Fibroblast of pulmonary artery (primary cell): ENCODE measurements around the gene CD40LG.
A peak's percentile ranks its signal among the peaks of the same experiment; 100 is the strongest.

ENCODE experiments used
- DNase-seq: peaks from one replicate; pipeline ENCODE4 v3.0.0-alpha.2; 2010; ENCODE audit warnings: low read depth
- H3K4me3 ChIP-seq: replicated peaks from 2 replicates; pipeline ENCODE4 v1.5.1; 2011; ENCODE audit warnings: low read depth, mild to moderate bottlenecking, control low read depth, low read length, moderate library complexity
- CTCF ChIP-seq: IDR thresholded peaks from 2 replicates; pipeline ENCODE4 v1.5.1; 2011; ENCODE audit warnings: mild to moderate bottlenecking, control low read depth, low read length, inconsistent platforms; ENCODE audit errors: missing control alignments

CD40LG gene

DNA sequence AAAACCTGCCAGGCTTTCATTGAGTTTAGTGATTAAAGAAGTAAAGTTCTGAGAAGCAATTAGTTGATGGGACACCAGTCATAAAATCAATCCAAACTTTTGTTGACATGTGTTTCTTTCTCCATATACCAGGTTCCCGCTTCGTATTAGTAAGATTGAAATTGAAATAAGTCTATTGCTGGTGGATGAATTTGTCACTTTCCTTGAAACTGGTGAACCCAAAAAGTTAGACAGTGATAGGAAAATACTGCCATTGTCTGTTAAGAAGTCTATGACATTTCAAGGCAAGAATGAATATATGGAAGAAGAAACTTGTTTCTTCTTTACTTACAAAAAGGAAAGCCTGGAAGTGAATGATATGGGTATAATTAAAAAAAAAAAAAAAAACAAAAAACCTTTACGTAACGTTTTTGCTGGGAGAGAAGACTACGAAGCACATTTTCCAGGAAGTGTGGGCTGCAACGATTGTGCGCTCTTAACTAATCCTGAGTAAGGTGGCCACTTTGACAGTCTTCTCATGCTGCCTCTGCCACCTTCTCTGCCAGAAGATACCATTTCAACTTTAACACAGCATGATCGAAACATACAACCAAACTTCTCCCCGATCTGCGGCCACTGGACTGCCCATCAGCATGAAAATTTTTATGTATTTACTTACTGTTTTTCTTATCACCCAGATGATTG, at the start of gene CD40LG:
CD40LG (plus strand) TSS at position 482 of the 684 bp plus-strand sequence; CDS start at position 573, 91 bp downstream.
- no peak for DNase-seq
- H3K4me3 ChIP-seq: no peak within 1 kb of the TSS

DNA sequence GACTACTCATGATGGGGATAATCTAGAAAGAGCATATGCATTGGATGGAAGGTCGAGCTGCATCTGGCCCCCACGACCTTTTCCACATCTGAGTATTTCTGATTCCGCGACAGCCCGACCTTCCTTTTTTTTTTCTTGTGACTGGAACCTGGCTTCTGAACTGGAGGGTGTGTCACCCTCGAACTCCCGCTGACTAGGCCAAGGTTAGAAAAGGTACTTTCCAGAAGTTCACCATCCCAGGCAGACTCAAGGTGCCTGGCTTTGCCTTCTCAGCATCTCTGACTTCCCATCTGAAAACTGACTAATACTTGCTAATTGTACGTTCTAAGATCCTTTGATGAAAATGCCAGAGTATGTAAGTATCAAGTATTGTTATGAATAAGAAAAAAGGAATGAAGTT, 49.3 kb upstream of the CD40LG start:
- H3K4me3 ChIP-seq: no peak overlapping the region
- no peak for DNase-seq
- no peak for TF ChIP-seq CTCF

More for the DNA sequence above, at the start of gene CD40LG:
- no peak for TF ChIP-seq CTCF

GRCh38 chrX:136600059-136600458, 47.9 kb upstream of the CD40LG start:
- H3K4me3 ChIP-seq: no peak overlapping the region
- TF ChIP-seq CTCF: no peak
- no peak for DNase-seq

DNA sequence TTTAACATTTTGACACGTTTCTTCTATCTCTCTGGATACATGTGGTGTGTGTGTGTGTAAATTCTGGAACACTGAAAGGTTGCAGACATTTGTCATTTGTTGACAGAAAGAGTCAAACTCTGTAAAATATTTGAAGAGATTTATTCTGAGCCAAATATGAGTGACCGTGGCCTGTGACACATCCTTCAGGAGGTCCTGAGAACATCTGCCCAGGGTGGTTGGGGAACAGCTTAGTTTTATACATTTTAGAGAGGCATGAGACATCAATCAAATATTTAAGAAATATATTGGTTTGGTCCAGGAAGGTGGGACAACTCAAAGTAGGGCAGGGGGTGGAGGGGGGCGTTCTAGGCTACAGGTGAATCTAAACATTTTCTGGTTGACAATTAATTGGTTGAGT, 40.7 kb upstream of the CD40LG start:
- no peak for DNase-seq

GRCh38 chrX:136608295-136608933, 39.5 kb upstream of the CD40LG start:
- TF ChIP-seq CTCF: peak; percentile 24
- DNase-seq: peak; percentile 29
- H3K4me3 ChIP-seq: no peak overlapping the region

More for the DNA sequence above, 40.7 kb upstream of the CD40LG start:
- H3K4me3 ChIP-seq: no peak overlapping the region
- no peak for TF ChIP-seq CTCF

DNA sequence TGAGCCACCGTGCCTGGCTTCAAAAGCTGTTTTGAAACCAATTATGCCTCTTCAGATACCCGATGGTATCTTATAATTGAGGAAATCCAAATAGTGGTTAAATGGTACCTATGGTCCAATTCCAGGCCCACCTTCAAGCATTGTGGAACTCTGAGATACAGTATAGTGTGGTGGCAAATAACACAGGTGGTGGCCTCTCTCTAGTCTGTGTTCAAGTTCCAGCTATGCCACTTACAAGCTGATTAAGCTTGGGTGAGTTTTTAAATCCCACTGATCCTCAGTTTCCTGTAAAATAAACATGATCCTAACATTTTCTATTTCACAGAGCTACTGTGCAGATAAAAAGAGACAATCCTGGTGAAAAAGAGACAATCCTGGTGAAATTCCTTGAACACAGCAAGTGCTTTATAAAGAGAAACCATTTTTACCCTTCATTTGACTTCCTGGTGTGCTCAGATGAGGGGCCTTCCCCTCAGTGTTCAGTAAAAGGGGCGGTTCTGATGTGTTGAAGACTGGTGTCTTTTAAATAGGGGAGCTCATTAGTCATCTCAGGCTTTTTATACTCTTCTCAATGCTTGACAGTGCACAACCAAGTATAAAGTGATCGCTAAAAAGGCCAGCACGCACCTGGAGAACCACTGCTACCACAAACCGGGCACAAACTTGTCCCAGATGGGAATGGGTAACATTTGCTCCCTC, 30.8 kb upstream of the CD40LG start:
- no peak overlapping the region for H3K4me3 ChIP-seq
- no peak for TF ChIP-seq CTCF
- no peak for DNase-seq
